ENCODE measurements around the gene RHCE. TPM values are rescaled to one million over a fixed set of nuclear protein-coding genes. Genes with fewer than 3 reads are reported as not detected.

The RHCE gene
- total RNA-seq, 1 donor from 2014 or later, result 0.75 TPM

GRCh38 chr1:25437672-25438071 lies 17.0 kb upstream of the RHCE start:
- Histone ChIP-seq H3K9ac (ENCODE audit: low read length) (no peak overlapping the region), H3K27ac (ENCODE audit: low read depth, low read length) (no peak overlapping the region), H3K36me3 (ENCODE audit: insufficient read depth, low read length) (no peaks in the 10 kb centered on the region), H4K20me1 (ENCODE audit: insufficient read depth, low read length) (peaks cover 85% of the 10 kb centered on the region), H3K4me1 (ENCODE audit: insufficient read depth, low read length) (peaks cover 3% of the 10 kb centered on the region), H3K79me2 (ENCODE audit: insufficient read depth, low read length) (peaks cover 90% of the 10 kb centered on the region), H3K4me2 (ENCODE audit: low read length) (no peak overlapping the region), H3K27me3 (ENCODE audit: insufficient read depth, low read length) (no peaks in the 10 kb centered on the region), H3K9me3 (ENCODE audit: insufficient read depth, low read depth, low read length) (no peaks in the 10 kb centered on the region), H3K4me3 (ENCODE audit: insufficient read depth, low read depth, low read length) (no peak overlapping the region), H2AFZ (ENCODE audit: low read depth, low read length) (no peak overlapping the region)
- Mint-ChIP-seq H3K9me3 (ENCODE audit: unreplicated experiment) (no peaks in the 10 kb centered on the region), H3K27ac (ENCODE audit: unreplicated experiment) (no peak overlapping the region), H3K4me3 (ENCODE audit: unreplicated experiment) (no peak overlapping the region), H3K27me3 (ENCODE audit: low read depth, unreplicated experiment) (no peaks in the 10 kb centered on the region), H3K36me3 (ENCODE audit: low read depth, unreplicated experiment) (no peaks in the 10 kb centered on the region), H3K4me1 (ENCODE audit: low read depth, unreplicated experiment) (peaks cover 19% of the 10 kb centered on the region)
- FAIRE-seq (no peak), DNase-seq (ENCODE audit: low read depth) (no peak)
- TF ChIP-seq EZH2 (IDR thresholded peaks at IDR 0.05; ENCODE audit: insufficient read depth, low read length) (no peak), CTCF (IDR thresholded peaks at IDR 0.05; ENCODE audit: insufficient read depth, low read depth, low read length) (no peak)

GRCh38 chr1:25435397-25436108 lies 14.9 kb upstream of the RHCE start:
- Histone ChIP-seq H2AFZ (ENCODE audit: low read depth, low read length) (no peak overlapping the region), H3K4me2 (ENCODE audit: low read length) (no peak overlapping the region), H3K4me1 (ENCODE audit: insufficient read depth, low read length) (peaks cover 8% of the 10 kb centered on the region), H3K9me3 (ENCODE audit: insufficient read depth, low read depth, low read length) (no peaks in the 10 kb centered on the region), H3K36me3 (ENCODE audit: insufficient read depth, low read length) (no peaks in the 10 kb centered on the region), H3K27ac (ENCODE audit: low read depth, low read length) (no peak overlapping the region), H3K9ac (ENCODE audit: low read length) (no peak overlapping the region), H3K27me3 (ENCODE audit: insufficient read depth, low read length) (no peaks in the 10 kb centered on the region), H3K4me3 (ENCODE audit: insufficient read depth, low read depth, low read length) (no peak overlapping the region), H4K20me1 (ENCODE audit: insufficient read depth, low read length) (peaks cover 77% of the 10 kb centered on the region), H3K79me2 (ENCODE audit: insufficient read depth, low read length) (peaks cover 86% of the 10 kb centered on the region)
- no peaks in the 10 kb centered on the region for H3K27me3 Mint-ChIP-seq (ENCODE audit: low read depth, unreplicated experiment)
- no peaks in the 10 kb centered on the region for H3K36me3 Mint-ChIP-seq (ENCODE audit: low read depth, unreplicated experiment)
- FAIRE-seq (no peak), DNase-seq (ENCODE audit: low read depth) (no peak)
- H3K9me3 Mint-ChIP-seq (ENCODE audit: unreplicated experiment), result no peaks in the 10 kb centered on the region
- TF ChIP-seq EZH2 (IDR thresholded peaks at IDR 0.05; ENCODE audit: insufficient read depth, low read length) (no peak), CTCF (IDR thresholded peaks at IDR 0.05; ENCODE audit: insufficient read depth, low read depth, low read length) (no peak)
- H3K4me1 Mint-ChIP-seq (ENCODE audit: low read depth, unreplicated experiment), result peaks cover 17% of the 10 kb centered on the region
- no peak overlapping the region for H3K4me3 Mint-ChIP-seq (ENCODE audit: unreplicated experiment)
- no peak overlapping the region for H3K27ac Mint-ChIP-seq (ENCODE audit: unreplicated experiment)
